GM12874 (cell line): Measurements from ENCODE around the gene WDR90.

Experiments used
- CTCF ChIP-seq: IDR thresholded peaks from 2 replicates; pipeline ENCODE4 v1.5.1; 2011; ENCODE audit warnings: low read depth, mild to moderate bottlenecking, control low read depth, low read length, moderate library complexity; ENCODE audit not compliant: insufficient read depth

Gene WDR90

DNA sequence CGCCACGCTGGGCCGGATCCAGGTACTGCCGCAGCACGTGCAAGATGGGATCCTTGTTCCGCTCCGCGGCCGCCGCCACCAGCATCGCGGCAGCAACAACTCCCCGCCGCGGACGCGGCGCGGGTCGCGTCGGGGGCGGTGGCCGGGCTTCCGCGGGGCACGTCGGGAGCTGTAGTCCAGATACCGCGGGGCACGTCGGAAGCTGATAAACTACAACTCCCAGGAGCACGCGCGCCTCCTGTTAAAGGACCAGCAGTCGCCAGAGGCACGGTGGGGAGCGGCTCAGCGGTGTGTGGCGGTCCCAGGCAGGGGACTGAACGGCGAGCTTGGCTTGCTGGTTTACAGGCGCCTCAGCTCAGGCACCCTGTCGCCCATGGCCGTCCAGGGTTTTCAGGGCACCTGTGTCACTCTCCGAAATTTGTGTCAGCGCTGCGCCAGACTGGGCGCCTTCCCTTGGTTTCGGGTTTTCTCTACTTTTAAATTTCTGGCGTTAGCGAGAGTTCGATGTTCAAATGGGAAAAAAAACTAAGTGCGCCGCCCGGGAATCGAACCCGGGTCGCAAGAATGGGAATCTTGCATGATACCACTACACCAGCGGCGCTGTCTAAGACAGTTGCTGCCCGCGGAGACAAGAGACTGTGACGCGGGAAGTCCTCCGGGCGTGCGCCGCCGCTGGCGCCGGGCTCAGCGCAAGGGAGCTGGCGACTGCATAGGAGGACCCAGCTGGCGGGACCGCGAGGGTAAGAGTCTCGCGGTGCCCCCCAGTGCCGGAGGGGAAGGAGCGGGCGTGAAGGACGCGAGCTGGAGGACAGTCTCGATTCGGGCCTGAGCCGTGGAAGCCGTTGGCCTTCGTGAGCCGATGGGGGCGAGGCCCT, 12.7 kb upstream of the WDR90 start, which contains the start of gene METTL26:
Gene METTL26, minus strand, starts transcription at position 100 of the 875 bp plus-strand sequence. Its CDS starts 15 bp downstream, at position 85.
- TF ChIP-seq CTCF: 0 out of 2 replicates have a peak, but pooled peaks have one; percentile 5

DNA sequence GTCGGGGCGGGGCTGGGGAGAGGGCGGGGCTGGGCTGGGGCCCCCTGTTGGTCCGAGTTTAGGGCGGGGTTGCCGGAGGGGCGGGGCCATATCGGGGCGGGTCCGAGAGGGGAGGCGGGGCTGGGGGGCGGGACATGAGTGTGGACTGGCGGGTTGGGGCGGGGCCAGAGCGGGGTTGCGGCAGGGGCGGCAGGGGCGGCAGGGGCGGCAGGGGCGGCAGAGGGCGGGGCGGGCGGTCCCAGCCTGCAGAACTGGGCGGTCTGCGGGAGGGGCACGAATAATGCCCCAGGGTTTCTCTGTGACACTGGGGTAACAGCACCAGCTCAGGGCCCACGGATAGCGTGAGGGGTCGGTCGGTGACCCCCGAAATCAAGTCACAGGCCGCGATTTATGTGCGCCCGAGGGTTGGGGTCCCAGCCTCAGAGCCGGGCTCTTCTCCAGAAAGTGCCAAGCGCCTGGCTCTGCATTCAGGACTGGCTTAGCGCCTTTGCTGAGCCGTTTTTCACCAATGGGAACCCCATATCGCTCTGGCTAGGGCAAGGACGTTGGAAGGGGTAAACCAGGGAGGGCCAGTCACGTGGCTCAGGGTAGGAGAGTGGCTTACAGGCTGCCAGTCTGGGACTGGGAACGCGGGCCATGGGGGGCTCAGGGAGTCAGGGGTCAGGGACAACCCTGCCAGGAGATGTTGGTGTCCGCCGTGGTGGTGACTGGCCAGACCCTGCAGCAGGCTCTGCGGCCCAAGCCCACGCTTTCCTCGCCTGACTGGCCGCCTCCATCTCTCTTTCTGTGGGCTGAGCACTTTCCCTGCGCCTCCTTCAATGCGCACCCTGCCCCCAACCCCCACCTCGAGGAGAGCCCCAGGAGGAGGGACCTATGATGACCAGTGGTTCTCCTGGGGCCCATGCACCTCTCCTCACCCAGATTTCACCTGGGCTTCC, 11.8 kb upstream of the WDR90 start:
- TF ChIP-seq CTCF: no peak

- no peak for TF ChIP-seq CTCF
Observed at GRCh38 chr16:638034-638543, 11.1 kb upstream of the WDR90 start.

GRCh38 chr16:638836-639235, 10.3 kb upstream of the WDR90 start:
- TF ChIP-seq CTCF: no peak

GRCh38 chr16:640614-641013, 8.6 kb upstream of the WDR90 start:
- no peak for TF ChIP-seq CTCF

DNA sequence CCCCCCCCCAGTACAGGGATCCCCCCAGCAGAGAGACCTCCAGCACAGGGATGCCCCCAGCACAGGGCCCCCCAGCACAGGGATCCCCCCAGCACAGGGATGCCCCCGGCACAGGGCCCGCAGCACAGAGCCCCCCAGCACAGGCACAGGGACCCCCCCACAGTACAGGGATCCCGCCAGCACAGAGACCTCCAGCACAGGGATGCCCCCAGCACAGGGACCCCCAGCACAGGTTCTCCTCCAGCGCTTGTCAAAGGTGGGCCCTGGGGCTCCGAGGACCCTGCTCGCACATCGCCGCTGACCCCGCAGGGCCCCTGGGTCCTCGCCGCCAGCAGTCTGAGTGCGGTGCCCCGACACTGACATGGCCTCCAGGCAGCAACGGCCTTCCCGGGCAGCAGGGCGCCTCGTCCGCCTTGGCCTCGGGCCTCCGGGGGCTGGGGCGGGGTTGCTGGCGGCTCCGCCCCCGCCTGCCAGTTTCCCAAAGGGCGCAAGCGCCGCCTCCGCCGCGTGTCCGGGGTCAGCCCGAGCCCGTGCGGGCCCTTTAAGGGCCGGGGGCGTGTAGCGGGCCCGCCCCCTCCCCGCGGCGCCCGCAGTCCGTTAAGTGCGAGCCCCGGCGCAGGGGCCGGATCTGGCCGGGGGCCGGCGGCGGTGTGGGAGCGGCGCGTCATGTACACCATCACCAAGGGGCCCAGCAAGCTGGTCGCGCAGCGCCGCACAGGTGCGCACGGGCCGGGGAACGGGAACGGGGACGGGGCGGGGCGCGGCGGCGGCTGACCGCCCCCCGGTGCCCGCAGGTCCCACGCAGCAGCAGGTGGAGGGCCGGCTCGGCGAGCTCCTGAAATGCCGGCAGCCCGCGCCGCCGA, 7.6 kb upstream of the WDR90 start, which contains the start of gene MCRIP2:
Gene MCRIP2, plus strand, starts transcription at position 503 of the 863 bp plus-strand sequence. Its CDS starts 164 bp downstream, at position 667.
- no peak for TF ChIP-seq CTCF
